Dermis microvascular lymphatic vessel endothelial cell (primary cell): ENCODE data around the gene NOA1. TPM values are rescaled to one million over a fixed set of nuclear protein-coding genes. Genes with fewer than 3 reads are reported as not detected.

ENCODE experiments used
- DNase-seq, 2 donors: peaks; one replicate each; pipeline versions ENCODE4 v3.0.0 to v3.0.0-alpha.2; 2010; ENCODE audit warnings: low read depth in 2 of 2
- total RNA-seq: library from RNA; depleted of rRNA; stranded (reverse); fragments of >200 nt; gene quantifications from 2 replicates; pipeline ENCODE4 v1.2.1, GENCODE V29; 2014

The NOA1 gene
- total RNA-seq = 14.2 and 18.5 TPM in 2 replicates

GRCh38 chr4:56977321-56978012 is at the start of gene NOA1:
NOA1 (minus strand) TSS chr4:56977606; CDS start chr4:56977585, 21 bp downstream.
- DNase-seq = peak; percentile 99

DNA sequence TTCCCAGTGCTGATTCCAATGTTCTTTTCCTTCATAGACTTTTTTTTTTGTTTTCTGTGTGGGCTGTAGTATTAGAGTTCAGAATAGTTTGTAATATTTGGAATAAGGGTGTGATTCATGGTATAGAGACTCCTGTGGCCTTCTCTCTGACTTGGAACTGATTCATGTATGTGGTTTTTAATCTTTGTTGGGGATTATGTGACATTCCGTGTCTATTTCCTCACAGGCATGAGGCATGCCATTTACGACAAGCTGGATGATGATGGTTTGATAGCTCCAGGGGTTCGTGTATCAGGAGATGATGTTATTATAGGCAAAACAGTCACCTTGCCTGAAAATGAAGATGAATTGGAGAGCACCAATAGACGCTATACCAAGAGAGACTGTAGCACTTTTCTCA is 45.7 kb upstream of the NOA1 start:
- DNase-seq = peak in 1 of 2 donors; percentile 41

DNA sequence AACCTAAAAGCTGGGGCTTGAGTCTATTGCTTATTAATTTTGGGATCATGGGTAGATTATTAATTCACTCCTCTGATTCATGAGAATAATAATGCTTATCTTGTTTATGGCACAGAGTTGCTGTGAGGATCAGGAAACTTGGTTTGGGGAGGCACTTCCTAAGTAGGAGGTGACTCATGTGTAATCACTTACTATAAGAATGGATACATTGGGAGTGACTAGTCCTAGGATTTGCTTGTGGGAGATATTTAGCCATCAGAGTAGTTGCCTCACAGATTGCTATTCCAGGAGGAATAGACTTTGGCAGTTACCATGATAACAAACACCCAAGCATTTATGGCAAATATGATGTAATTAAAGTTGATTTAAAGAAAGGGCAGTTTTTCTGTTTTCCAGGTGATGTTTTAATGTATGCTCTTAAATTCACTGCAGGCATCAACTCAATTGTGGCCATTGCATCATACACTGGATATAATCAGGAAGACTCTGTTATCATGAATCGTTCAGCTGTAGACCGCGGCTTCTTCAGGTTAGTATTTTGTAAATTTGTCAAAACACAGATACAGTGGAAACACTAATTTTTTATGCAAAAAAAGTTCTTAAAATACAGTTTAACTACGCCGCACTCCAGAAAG is 43.2 kb upstream of the NOA1 start:
- peak in 1 of 2 donors; percentile 92 for DNase-seq

- DNase-seq = no peak
These were observed 41.6 kb upstream of the NOA1 start for GRCh38 chr4:57018980-57019379.

- DNase-seq = no peak
These were observed 36.2 kb upstream of the NOA1 start for GRCh38 chr4:57013543-57014120.

GRCh38 chr4:56999751-57000150 is 22.3 kb upstream of the NOA1 start:
- no peak for DNase-seq

GRCh38 chr4:56995525-56995924 is 18.1 kb upstream of the NOA1 start:
- peak in 1 of 2 donors; percentile 84 for DNase-seq

GRCh38 chr4:56990109-56990905 is 12.9 kb upstream of the NOA1 start:
- no peak for DNase-seq

DNA sequence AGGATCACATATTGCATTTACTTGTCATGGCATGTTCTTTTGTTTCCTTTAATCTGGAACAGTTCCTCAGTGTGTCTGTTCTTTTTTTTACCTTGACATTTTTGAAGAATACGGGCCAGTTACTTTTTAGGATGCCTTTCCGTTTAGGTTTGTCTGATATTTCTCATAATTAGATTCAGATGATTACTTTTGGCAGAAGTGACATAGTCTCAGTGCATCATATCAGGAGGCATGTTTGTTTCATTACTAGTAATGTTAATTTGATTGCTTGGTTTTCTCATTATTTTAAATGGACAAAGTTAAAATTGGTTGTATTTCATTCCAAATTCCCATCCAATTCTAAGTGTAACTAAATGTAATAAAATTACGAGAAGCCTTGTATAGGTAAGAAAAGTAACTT is 9.5 kb upstream of the NOA1 start:
- DNase-seq = no peak

GRCh38 chr4:56986192-56986591 is 8.8 kb upstream of the NOA1 start:
- DNase-seq = no peak

- DNase-seq = peak in 1 of 2 donors; percentile 81
These were observed 4.4 kb upstream of the NOA1 start for GRCh38 chr4:56981795-56982201.

GRCh38 chr4:56979421-56980072 is 2.1 kb upstream of the NOA1 start:
- peak in 1 of 2 donors; percentile 53 for DNase-seq

GRCh38 chr4:56978750-56979303 is 1.4 kb upstream of the NOA1 start, which contains the start of gene POLR2B:
POLR2B (plus strand) TSS chr4:56978896; CDS start chr4:56978986, 90 bp downstream.
- DNase-seq = peak; percentile 90 to 94

- peak in 1 of 2 donors; percentile 43 for DNase-seq
These were observed 527 bp downstream of the NOA1 start for GRCh38 chr4:56976837-56977320.

DNA sequence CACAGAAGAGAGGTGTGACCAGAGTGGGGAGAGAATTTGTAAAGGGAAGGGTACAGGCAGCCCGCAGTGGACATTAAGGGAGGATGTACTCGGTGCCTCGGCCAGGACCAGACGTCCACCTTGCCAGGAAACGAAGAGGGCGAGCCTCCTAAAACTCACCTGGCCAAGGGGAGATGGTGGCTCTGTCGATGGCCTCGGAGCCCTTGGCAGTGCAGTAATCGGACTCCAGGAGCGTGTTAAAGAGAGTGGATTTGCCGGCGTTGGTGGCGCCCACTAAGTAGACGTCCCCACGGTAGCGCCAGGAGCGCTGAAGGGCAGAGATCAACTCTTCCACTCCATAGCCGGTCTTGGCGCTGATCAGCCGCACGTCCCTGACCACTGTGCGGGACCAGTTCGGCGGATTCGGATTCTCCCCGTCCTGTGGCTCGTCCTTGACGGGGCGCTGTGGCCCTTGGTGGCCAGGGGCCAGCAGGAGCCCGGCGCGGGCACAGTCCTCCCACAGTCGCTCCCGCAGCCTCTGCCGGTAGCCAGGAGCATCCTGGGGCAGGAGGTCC is 1.0 kb downstream of the NOA1 start:
- DNase-seq = peak in 1 of 2 donors; percentile 10

GRCh38 chr4:56973336-56973735 is 4.1 kb downstream of the NOA1 start:
- DNase-seq = no peak

GRCh38 chr4:56972809-56973208 is 4.6 kb downstream of the NOA1 start:
- DNase-seq = no peak

DNA sequence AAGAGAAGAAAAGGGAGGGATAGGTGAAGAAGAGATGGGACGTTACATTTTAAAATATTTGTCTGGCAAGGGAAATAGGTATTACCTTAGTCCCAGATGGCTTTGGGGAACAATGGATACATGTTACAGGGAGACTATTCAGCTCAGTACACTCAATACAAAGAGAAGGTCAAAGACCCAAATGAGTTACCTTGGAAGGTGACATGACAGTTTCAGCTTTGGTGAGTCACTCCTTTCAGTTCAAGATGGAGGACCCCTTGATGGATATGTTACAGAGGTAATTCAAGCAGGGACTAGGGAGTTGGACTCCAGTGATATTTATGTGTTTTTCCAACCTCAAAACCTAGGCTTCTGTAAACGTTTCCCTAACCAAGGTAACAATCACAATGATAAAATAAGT is 5.0 kb downstream of the NOA1 start:
- DNase-seq = no peak

DNA sequence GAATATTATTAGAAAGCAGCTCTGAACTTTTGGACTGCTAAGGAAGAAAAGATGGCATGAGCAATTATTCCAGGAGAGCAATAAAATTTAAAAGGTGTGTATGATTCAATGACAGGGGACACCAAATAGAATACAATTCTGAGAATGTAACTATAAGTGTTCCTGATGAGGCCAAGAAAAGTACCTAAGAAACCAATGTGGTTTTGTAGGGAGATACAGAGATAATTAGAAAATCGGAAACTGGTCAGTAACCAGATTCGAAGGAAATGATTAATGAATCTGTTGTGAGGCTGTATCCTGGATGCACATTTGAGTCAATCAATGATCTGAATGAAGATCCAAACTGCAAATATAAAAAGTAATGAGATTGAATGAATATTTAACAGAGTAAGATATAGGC is 6.0 kb downstream of the NOA1 start:
- DNase-seq = no peak

GRCh38 chr4:56961107-56961500 is 16.3 kb downstream of the NOA1 start:
- no peak for DNase-seq

- no peak for DNase-seq
These were observed 18.3 kb downstream of the NOA1 start for GRCh38 chr4:56959100-56959499.
